HG03039 (cell line): ENCODE measurements around the gene JARID2.

Source experiments
- ATAC-seq: cut with Tn5 transposase; IDR thresholded peaks from one replicate; pipeline ENCODE4 v1.9.1; 2021; ENCODE audit warnings: mild to moderate bottlenecking, moderate library complexity; ENCODE audit not compliant: unreplicated experiment

JARID2 gene

GRCh38 chr6:15246666-15247499 lies 1.0 kb downstream of the JARID2 start:
- no peak for ATAC-seq

- ATAC-seq: peak; percentile 13
Observed at GRCh38 chr6:15247500-15248450, 1.9 kb downstream of the JARID2 start.

- peak; percentile 30 for ATAC-seq
Observed at GRCh38 chr6:15248451-15249370, 2.8 kb downstream of the JARID2 start.

DNA sequence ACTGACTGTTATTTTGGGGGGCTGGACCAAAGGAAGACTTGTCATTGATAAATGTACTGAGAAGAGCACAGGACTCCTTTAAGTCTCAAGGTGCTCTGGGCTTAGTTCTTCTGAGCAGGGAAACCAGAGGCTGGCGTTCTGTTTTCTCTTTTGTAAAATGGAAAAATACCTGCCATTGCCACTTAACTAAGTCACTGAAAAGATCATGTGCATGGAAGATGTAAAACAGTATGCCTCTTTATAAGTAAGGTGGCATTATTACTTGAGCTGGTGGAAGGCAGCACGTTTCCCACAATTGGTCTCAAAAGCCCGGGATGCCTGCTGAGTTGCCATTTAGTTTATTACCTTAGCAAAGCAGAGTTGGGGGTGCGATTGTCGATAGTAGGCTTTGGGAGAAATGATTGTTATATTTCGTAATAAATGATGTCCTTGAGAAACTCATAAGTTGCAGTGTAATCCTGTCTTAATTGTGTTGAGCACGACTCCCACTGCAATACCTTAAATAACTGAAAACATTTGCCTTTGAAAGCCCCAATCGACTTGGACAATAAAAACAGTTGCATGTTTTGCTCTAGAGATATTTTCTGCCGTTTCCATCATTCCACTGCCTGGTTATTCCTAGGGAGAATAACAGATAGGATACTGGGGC lies 3.6 kb downstream of the JARID2 start:
- no peak for ATAC-seq

- no peak for ATAC-seq
Observed at GRCh38 chr6:15250187-15251168, 4.6 kb downstream of the JARID2 start.

DNA sequence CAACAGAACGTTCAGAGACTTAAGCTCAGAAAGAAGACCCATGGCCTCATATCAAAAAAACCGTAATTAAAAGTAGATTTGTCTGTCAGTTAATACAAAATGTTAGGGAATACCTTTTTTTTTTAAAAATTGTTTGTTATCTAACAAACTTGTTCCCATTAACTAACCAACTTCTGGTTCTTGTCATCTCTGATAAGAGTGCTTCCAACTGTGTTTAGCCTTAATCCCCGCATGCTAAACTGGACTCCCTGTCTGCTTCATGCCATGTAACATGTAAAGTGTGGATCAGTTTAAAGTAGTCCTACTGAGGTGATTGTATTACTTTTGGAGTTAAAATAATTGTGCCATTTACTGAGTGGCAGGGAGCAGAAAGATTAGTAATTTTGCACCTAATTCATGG lies 6.3 kb downstream of the JARID2 start:
- ATAC-seq: no peak

DNA sequence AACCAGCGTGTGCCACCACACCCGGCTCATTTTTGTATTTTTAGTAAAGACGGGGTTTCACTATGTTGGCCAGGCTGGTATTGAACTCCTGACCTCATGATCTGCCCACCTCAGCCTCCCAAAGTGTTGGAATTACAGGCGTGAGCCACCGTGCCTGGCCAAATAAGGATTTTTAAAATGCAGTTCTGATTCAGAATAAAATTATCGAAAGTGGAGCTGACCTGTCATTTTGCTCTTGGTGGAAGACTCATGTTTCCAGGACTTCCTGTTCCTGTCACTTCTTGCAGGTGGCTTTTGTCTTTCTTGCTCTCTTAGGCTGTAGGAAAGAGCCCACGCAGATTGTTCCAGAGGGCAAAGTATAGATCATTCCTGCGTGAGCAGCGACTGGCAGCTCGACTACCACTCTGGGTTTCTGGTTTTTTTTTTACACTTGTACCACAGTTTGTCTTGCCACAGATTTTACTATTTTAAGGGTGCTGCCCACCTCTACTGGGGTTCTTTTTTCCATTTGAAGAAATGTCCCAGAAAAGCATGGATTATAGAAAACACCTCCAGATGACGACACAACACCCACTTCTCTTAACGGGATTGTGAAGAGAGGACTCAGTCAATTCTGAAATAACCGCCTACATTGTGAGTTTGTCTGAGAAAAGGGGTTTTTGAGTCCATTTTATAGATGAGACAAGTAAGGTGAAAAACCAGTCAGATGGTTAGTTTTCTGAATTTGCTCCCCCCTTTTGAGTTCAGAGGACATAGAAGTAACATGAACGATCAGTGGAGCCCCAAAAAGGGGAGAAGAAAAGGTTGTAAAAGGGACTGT lies 7.5 kb downstream of the JARID2 start:
- no peak for ATAC-seq

DNA sequence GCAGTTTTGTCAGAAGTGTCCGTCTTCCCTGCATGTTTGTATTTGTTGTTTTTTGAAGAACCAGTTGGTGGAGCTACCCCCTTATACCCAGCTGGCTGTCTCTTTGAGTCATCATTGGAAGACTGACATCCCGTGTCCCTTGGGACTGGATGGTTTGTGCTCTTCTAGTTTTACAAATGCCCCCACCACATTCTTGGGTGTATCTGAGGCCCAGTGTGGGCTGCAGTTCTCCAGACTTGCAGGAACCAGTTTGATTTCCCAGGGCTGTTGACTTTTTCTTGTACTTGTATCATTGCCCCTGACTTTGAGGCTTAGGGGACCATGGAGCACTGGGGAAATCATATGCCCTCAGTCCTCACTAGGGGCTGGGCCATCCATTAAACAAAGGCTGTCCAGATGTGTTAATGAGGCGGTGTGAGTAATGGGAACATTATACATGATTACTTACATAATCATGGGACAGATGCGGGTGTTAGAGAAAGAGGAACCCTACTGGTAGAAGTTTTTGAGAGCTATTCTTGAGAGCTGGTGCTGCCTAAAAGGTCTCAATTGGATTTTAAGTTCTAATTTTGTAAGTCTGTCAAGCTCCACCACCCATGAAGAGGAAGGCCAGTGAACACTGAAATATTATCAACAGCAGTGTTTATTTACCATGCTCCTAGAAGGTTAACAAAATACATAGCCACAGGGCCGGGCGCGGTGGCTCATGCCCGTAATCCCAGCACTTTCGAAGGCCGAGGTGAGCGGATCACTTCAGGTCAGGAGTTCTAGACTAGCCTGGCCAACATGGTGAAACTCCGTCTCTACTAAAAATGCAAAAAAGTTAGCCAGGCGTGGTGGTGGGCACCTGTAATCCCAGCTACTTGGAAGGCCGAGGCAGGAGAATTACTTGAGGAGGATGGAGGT lies 8.5 kb downstream of the JARID2 start:
- peak; percentile 37 for ATAC-seq

- ATAC-seq: peak; percentile 45
Observed at GRCh38 chr6:15255481-15255880, 9.6 kb downstream of the JARID2 start.

DNA sequence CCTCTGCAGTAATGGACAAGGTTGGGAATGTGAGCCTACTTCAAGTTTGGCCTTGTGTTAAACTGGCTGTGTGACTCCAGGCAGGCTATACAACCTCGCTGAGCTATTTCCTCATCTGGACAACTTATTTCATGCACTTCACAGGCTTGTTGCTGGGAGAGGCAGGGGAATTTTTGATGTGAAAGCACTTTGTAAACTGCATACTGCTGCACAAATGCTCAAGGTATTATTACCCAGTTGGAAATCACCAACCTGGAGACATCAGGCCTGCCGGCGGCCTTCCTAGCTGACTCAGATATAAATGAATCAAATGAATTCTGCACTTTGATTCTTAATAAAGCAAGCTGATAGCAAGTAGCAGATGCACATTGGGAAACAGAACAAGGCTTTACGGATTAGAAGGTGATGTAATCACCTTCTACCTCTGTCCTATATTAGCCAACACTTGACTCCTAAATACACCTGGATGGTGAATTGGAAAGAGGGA lies 10.1 kb downstream of the JARID2 start:
- peak; percentile 4 for ATAC-seq

DNA sequence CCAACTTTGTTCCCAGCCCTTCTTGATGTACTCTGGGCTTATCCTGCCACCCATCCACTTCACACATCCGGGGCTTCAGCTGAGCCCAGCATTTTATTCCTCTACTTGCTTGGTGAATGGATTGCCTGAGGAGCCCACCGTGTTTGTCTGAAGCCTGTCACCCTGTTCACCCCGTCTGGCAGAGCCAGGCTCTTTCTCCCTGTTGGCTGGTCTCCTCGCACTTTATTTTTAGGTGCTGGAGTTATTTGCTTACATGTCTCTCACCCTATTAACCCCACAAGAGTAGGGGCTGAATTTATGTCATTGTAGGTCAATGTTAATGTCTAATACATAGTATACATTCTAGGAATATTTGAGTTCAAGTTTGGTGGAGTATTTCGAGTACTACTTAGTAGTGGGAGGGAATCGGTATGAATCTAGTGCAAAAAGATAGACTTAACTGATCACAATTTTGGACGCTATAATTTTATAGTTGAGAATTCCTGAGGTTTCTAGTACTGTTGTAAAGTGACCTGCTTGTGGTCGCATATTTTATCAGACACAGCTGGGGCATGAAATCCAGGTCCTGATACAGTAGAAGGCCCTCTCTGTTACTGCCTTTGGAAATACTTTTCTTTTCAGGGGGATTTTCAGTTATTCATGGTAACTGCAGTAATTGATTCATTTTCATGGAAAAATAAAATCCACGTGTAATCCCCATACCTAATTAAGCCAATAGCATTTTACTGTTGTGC lies 10.8 kb downstream of the JARID2 start:
- ATAC-seq: no peak

DNA sequence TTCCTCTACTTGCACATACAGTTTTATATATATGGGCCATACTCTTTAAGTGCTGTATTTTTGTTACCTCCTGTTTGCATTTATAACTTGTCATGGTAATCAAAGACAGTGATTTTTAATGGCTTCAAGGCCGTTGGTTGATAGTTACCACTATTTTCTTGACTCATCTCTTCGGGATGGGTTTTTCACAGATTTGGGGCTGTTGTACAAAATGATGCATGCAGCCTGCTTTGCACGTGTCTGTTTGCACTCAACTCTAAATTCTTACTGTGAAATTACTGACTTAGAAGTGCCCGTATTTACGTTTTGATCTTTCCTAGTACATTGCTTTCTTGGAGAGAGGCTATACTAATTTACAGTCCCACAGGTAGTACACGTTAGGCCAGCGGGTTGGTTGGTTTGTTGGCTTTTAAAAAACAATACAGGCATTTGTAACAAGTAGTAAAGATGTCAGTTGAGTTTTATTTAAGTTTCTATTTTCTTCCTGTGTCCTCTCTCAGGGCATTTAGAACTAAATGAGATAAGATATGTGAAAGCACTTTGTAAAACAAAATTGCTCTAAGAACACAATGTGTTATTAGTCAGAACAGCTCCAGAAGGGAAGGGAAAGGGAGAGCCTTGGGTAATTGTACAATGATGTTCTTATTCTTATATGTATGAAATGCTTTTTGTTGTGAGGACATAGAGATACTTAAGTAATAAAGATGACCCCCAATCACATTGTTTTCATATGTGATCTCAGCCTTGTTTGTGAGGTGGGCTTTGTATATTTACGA lies 11.7 kb downstream of the JARID2 start:
- no peak for ATAC-seq

GRCh38 chr6:15259766-15260098 lies 13.9 kb downstream of the JARID2 start:
- no peak for ATAC-seq

DNA sequence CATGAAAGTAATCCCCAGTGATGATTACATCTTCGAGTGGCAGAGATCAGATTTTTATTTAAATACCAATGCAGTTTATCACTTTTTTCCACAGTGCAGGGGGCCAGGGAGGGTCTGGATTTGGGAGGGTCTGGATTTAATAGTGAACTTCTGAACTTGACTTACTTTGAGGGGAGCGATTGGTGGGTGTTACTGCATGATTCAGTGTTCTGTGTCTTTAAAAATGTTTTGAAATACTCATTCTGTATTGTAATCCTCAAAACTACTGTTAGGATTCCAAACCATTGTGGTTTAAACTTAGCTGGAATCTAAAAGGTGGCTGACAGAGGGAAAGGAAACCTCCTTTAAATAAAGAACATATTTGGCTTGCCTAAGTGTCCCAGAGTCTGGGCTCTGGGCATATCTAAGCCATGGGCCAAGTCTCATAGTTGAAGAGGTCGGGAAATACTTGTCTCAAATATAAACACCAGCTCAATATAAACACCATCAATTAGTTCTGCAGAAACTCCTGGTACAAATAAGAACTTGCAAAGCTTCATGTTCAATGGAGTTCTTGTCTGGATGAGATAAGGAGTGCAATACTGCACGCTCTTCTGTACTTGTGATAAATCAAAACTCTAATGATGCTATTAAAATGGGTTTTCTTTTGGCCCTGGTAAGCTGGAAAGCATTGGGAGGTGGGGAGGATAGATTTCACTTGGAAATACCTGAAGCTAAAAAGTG lies 14.4 kb downstream of the JARID2 start:
- no peak for ATAC-seq

DNA sequence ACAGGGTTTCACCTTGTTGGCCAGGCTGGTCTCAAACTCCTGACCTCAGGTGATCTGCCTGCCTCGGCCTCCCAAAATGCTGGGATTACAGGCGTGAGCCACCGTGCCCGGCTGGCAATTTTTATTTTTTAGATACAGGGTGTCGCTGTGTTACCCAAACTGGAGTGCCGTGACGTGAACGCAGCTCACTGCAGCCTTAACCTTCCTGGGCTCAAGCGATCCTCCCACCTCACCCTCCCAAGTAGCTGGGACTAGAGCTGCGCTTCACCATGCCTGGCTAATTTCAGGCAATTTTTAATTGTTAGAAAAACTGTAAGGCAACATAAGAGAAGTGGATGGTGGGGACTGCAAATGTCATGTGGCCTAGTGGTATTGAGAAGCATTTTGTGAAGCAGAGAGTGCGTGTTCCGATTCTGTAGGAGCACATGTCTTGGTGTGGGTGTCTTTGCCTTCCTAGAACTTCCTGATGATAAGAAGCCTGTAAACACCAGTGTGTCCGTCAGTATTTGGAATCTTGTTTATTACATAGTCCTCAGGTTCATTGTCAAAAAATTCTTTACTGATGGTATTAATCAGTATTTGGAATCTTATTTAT lies 18.0 kb downstream of the JARID2 start:
- no peak for ATAC-seq
